Subcutaneous adipose tissue (tissue), 4 donors: ENCODE data around the gene MPZ. TPM values are rescaled to one million over a fixed set of nuclear protein-coding genes. Genes with fewer than 3 reads are reported as not detected.

Experiments used
- CTCF ChIP-seq: fragments of 450-650 bp; IDR thresholded peaks from one replicate; pipeline ENCODE4 v1.5.1; 2016; ENCODE audit warnings: low read depth, mild to moderate bottlenecking, control low read depth, antibody characterized with exemption, moderate library complexity
- total RNA-seq, 4 donors: library from RNA; depleted of rRNA; stranded (reverse); fragments of >200 nt; gene quantifications; one replicate each; pipeline ENCODE4 v1.1.0, GENCODE V29; 2016

The MPZ gene
- total RNA-seq, 4 donors from 2014 or later = 2.4 to 7.8 (median 3.9) TPM

GRCh38 chr1:161335796-161336195 is 26.0 kb upstream of the MPZ start:
- no peak for TF ChIP-seq CTCF

- no peak for TF ChIP-seq CTCF
Observed at GRCh38 chr1:161333166-161333565, 23.4 kb upstream of the MPZ start.

GRCh38 chr1:161330346-161330745 is 20.6 kb upstream of the MPZ start:
- TF ChIP-seq CTCF = no peak

GRCh38 chr1:161324020-161324419 is 14.3 kb upstream of the MPZ start:
- no peak for TF ChIP-seq CTCF

- TF ChIP-seq CTCF = no peak
Observed at GRCh38 chr1:161314201-161314981, 4.6 kb upstream of the MPZ start, which contains the start of gene SDHC. SDHC (plus strand) TSS chr1:161314381; CDS start chr1:161314406, 25 bp downstream.

- no peak for TF ChIP-seq CTCF
Observed at GRCh38 chr1:161313554-161314200, 3.9 kb upstream of the MPZ start.

- no peak for TF ChIP-seq CTCF
Observed at GRCh38 chr1:161311595-161312181, 1.9 kb upstream of the MPZ start.
